ENCODE measurements around the gene ATXN2. TPM values are rescaled to one million over a fixed set of nuclear protein-coding genes. Genes with fewer than 3 reads are reported as not detected.

Gene ATXN2
- total RNA-seq, 1 experiment from 2014 or later: 78.5 TPM

GRCh38 chr12:111440631-111441030, 158.5 kb downstream of the ATXN2 start:
- no peaks in the 10 kb centered on the region for H3K9me3 ChIP-seq
- intact Hi-C loops (cut with micrococcal nuclease; ENCODE audit: unreplicated experiment): no loop called here
- no peak for DNase-seq
- no peak overlapping the region for H3K4me3 Mint-ChIP-seq (ENCODE audit: unreplicated experiment)
- ChIA-PET POLR2A (no interaction called here), CTCF (no interaction called here)
- TF ChIP-seq CTCF (IDR thresholded peaks at IDR 0.05; ENCODE audit: insufficient read depth in 1 of 2, low read depth in 1 of 2, low read length in 1 of 2, severe bottlenecking in 1 of 2, unreplicated experiment in 1 of 2): no peak
- H3K36me3 Mint-ChIP-seq (ENCODE audit: insufficient read depth, unreplicated experiment): peaks cover 93% of the 10 kb centered on the region
- H3K27ac Mint-ChIP-seq (ENCODE audit: unreplicated experiment): peak overlapping the region; percentile 50
- no peaks in the 10 kb centered on the region for H3K9me3 Mint-ChIP-seq (ENCODE audit: unreplicated experiment)
- no peaks in the 10 kb centered on the region for H3K4me1 ChIP-seq
- no peak overlapping the region for H3K4me3 ChIP-seq (ENCODE audit: low read depth, low read length)
- H3K36me3 ChIP-seq (ENCODE audit: control insufficient read depth, insufficient read depth, low read length): no peaks in the 10 kb centered on the region
- no peaks in the 10 kb centered on the region for H3K27me3 Mint-ChIP-seq (ENCODE audit: insufficient read depth, unreplicated experiment)
- H3K27me3 ChIP-seq (replicated peaks; ENCODE audit: control insufficient read depth, insufficient read depth, low read length): no peaks in the 10 kb centered on the region
- BruUV-seq (replicated peaks): no TSS peak
- no peaks in the 10 kb centered on the region for H3K4me1 Mint-ChIP-seq (ENCODE audit: low read depth, unreplicated experiment)

- no peaks in the 10 kb centered on the region for H3K27me3 ChIP-seq (replicated peaks; ENCODE audit: control insufficient read depth, insufficient read depth, low read length)
- H3K9me3 ChIP-seq: no peaks in the 10 kb centered on the region
- TF ChIP-seq CTCF (IDR thresholded peaks at IDR 0.05; ENCODE audit: insufficient read depth in 1 of 2, low read depth in 1 of 2, low read length in 1 of 2, severe bottlenecking in 1 of 2, unreplicated experiment in 1 of 2): no peak
- ChIA-PET POLR2A (no interaction called here), CTCF (interaction anchor here (0.8 kb wide), 1 partner anchor 12 kb away, joined by 4 read pairs; no protein-coding TSS in a partner anchor)
- peak overlapping the region; percentile 50 for H3K27ac Mint-ChIP-seq (ENCODE audit: unreplicated experiment)
- H3K4me1 ChIP-seq: no peaks in the 10 kb centered on the region
- H3K36me3 ChIP-seq (ENCODE audit: control insufficient read depth, insufficient read depth, low read length): no peaks in the 10 kb centered on the region
- H3K9me3 Mint-ChIP-seq (ENCODE audit: unreplicated experiment): no peaks in the 10 kb centered on the region
- no peak overlapping the region for H3K4me3 ChIP-seq (ENCODE audit: low read depth, low read length)
- no peak overlapping the region for H3K4me3 Mint-ChIP-seq (ENCODE audit: unreplicated experiment)
- no peak for DNase-seq
- no peaks in the 10 kb centered on the region for H3K4me1 Mint-ChIP-seq (ENCODE audit: low read depth, unreplicated experiment)
- H3K36me3 Mint-ChIP-seq (ENCODE audit: insufficient read depth, unreplicated experiment): peaks cover 90% of the 10 kb centered on the region
- intact Hi-C loops (cut with micrococcal nuclease; ENCODE audit: unreplicated experiment): no loop called here
- no TSS peak for BruUV-seq (replicated peaks)
- H3K27me3 Mint-ChIP-seq (ENCODE audit: insufficient read depth, unreplicated experiment): no peaks in the 10 kb centered on the region
These were observed 159.0 kb downstream of the ATXN2 start for GRCh38 chr12:111440152-111440551.

- Mint-ChIP-seq H3K9me3 (ENCODE audit: unreplicated experiment) (no peaks in the 10 kb centered on the region), H3K4me1 (ENCODE audit: low read depth, unreplicated experiment) (no peaks in the 10 kb centered on the region), H3K27ac (ENCODE audit: unreplicated experiment) (no peak overlapping the region), H3K36me3 (ENCODE audit: insufficient read depth, unreplicated experiment) (peaks cover 86% of the 10 kb centered on the region), H3K4me3 (ENCODE audit: unreplicated experiment) (no peak overlapping the region), H3K27me3 (ENCODE audit: insufficient read depth, unreplicated experiment) (no peaks in the 10 kb centered on the region)
- Histone ChIP-seq H3K4me3 (ENCODE audit: low read depth, low read length) (no peak overlapping the region), H3K4me1 (no peaks in the 10 kb centered on the region), H3K9me3 (no peaks in the 10 kb centered on the region), H3K36me3 (ENCODE audit: control insufficient read depth, insufficient read depth, low read length) (no peaks in the 10 kb centered on the region), H3K27me3 (replicated peaks; ENCODE audit: control insufficient read depth, insufficient read depth, low read length) (no peaks in the 10 kb centered on the region)
- ChIA-PET CTCF (interaction anchor here (0.8 kb wide), 1 partner anchor 12 kb away, joined by 4 read pairs; no protein-coding TSS in a partner anchor), POLR2A (no interaction called here)
- TF ChIP-seq CTCF (IDR thresholded peaks at IDR 0.05; ENCODE audit: insufficient read depth in 1 of 2, low read depth in 1 of 2, low read length in 1 of 2, severe bottlenecking in 1 of 2, unreplicated experiment in 1 of 2): no peak
- BruUV-seq (replicated peaks): no TSS peak
- intact Hi-C loops (cut with micrococcal nuclease; ENCODE audit: unreplicated experiment): no loop called here
- no peak for DNase-seq
These were observed 159.4 kb downstream of the ATXN2 start for GRCh38 chr12:111439657-111440151.
